HG02852 (cell line): Measurements from ENCODE around the gene SFT2D1.
A peak's percentile ranks its signal among the peaks of the same experiment; 100 is the strongest.
"Not testable (repeated sequence)": the region's sequence is repeated elsewhere in the genome, so short reads cannot be mapped to it uniquely, and the experiment has no call there.

Experiments
- ATAC-seq: cut with Tn5 transposase; IDR thresholded peaks from one replicate; pipeline ENCODE4 v1.9.1; 2021; ENCODE audit warnings: mild to moderate bottlenecking, moderate library complexity; ENCODE audit not compliant: unreplicated experiment

Gene SFT2D1

GRCh38 chr6:166365221-166365620, 22.9 kb upstream of the SFT2D1 start:
- no peak for ATAC-seq

GRCh38 chr6:166364456-166364855, 22.1 kb upstream of the SFT2D1 start:
- no peak for ATAC-seq

GRCh38 chr6:166362427-166362826, 20.1 kb upstream of the SFT2D1 start:
- not testable (repeated sequence) for ATAC-seq

GRCh38 chr6:166361077-166361429, 18.7 kb upstream of the SFT2D1 start:
- no peak for ATAC-seq

GRCh38 chr6:166360243-166361076, 18.1 kb upstream of the SFT2D1 start:
- ATAC-seq: no peak

GRCh38 chr6:166355552-166355951, 13.2 kb upstream of the SFT2D1 start:
- no peak for ATAC-seq

- no peak for ATAC-seq
Observed at GRCh38 chr6:166354965-166355364, 12.6 kb upstream of the SFT2D1 start.

GRCh38 chr6:166354143-166354542, 11.8 kb upstream of the SFT2D1 start:
- no peak for ATAC-seq

GRCh38 chr6:166353507-166353906, 11.2 kb upstream of the SFT2D1 start:
- ATAC-seq: no peak

GRCh38 chr6:166352923-166353322, 10.6 kb upstream of the SFT2D1 start:
- ATAC-seq: no peak

- ATAC-seq: peak; percentile 100
Observed at GRCh38 chr6:166351715-166352285, 9.5 kb upstream of the SFT2D1 start.

GRCh38 chr6:166348305-166348949, 6.1 kb upstream of the SFT2D1 start:
- ATAC-seq: no peak

GRCh38 chr6:166346965-166347364, 4.6 kb upstream of the SFT2D1 start:
- ATAC-seq: no peak

GRCh38 chr6:166346449-166346848, 4.1 kb upstream of the SFT2D1 start:
- ATAC-seq: no peak

GRCh38 chr6:166345672-166346071, 3.3 kb upstream of the SFT2D1 start:
- not testable (repeated sequence) for ATAC-seq

- not testable (repeated sequence) for ATAC-seq
Observed at GRCh38 chr6:166344921-166345320, 2.6 kb upstream of the SFT2D1 start.

- no peak for ATAC-seq
Observed at GRCh38 chr6:166344240-166344639, 1.9 kb upstream of the SFT2D1 start.

- ATAC-seq: peak; percentile 39
Observed at GRCh38 chr6:166343150-166343487, 774 bp upstream of the SFT2D1 start.

GRCh38 chr6:166341977-166342348, 382 bp downstream of the SFT2D1 start:
- peak; percentile 0 for ATAC-seq

GRCh38 chr6:166341464-166341863, 881 bp downstream of the SFT2D1 start:
- no peak for ATAC-seq

GRCh38 chr6:166338854-166339253, 3.5 kb downstream of the SFT2D1 start:
- ATAC-seq: no peak

- no peak for ATAC-seq
Observed at GRCh38 chr6:166336847-166337246, 5.5 kb downstream of the SFT2D1 start.
